Endothelial cell of umbilical vein (primary cell): ENCODE data around the gene DHX35. TPM values are rescaled to one million over a fixed set of nuclear protein-coding genes. Genes with fewer than 3 reads are reported as not detected.

ENCODE experiments used
- BruUV-seq: library from RNA; stranded (reverse); fragments of 400-500 nt; replicated peaks from 2 replicates; lab custom pipeline; 2021; lab: Mats Ljungman, UMichigan
- CTCF ChIA-PET: fragments of 300-600, 350-600 bp; sonication (Branson Sonifier 250); formaldehyde crosslinking; loops from one replicate; lab custom pipeline; 2021; ENCODE audit warnings: antibody characterized with exemption, inconsistent platforms; lab: Charles Lee
- POLR2A ChIA-PET: fragments of 300-600, 350-600 bp; sonication (Branson Sonifier 250); formaldehyde crosslinking; loops from one replicate; lab custom pipeline; 2021; ENCODE audit warnings: antibody characterized with exemption, inconsistent platforms; lab: Charles Lee
- DNase-seq: peaks from one replicate; pipeline ENCODE4 v3.0.0-alpha.2; 2011; ENCODE audit warnings: low read depth, low spot score
- FAIRE-seq: peaks from 2 replicates; lab custom pipeline; 2011; peaks lifted over from hg19 to GRCh38; lab: Jason Lieb, UNC
- H2AFZ ChIP-seq: 2 replicates; pipeline ENCODE4 v1.6.0; 2012; ENCODE audit warnings: low read depth, low read length, control low read depth, inconsistent platforms
- H3K27ac ChIP-seq: 2 replicates; pipeline ENCODE4 v1.5.1; 2011; ENCODE audit warnings: low read depth, mild to moderate bottlenecking, control low read depth, low read length, moderate library complexity; ENCODE audit not compliant: insufficient read depth
- H3K27me3 ChIP-seq, 2 experiments: 2 replicates each; pipeline versions ENCODE4 v1.6.0 to v1.6.1; 2011; ENCODE audit warnings: low read length in 2 of 2, mixed read lengths in 1 of 2; ENCODE audit not compliant: control insufficient read depth in 2 of 2, insufficient read depth in 2 of 2
- H3K36me3 ChIP-seq, 2 experiments: 2 replicates in 1 of 2; 3 replicates in 1 of 2; pipeline ENCODE4 v1.5.1; 2011; ENCODE audit warnings: low read length in 2 of 2, mild to moderate bottlenecking in 1 of 2, moderate library complexity in 1 of 2; ENCODE audit not compliant: control insufficient read depth in 2 of 2, insufficient read depth in 2 of 2; ENCODE audit errors: extremely low read depth in 1 of 2
- H3K4me1 ChIP-seq: 3 replicates; pipeline ENCODE4 v1.5.1; 2011; ENCODE audit warnings: mild to moderate bottlenecking, low read length; ENCODE audit not compliant: control insufficient read depth, insufficient read depth; ENCODE audit errors: extremely low read depth
- H3K4me2 ChIP-seq: 2 replicates; pipeline ENCODE4 v1.6.1; 2011; ENCODE audit warnings: low read length, control low read depth, mixed read lengths; ENCODE audit not compliant: insufficient read depth
- H3K4me3 ChIP-seq, 3 experiments: fragments of 200-600 bp in 1 of 3; sonication (generic), shearing (Covaris generic) in 1 of 3; replicated peaks in 1 of 3; 2 replicates each; pipeline ENCODE4 v1.5.1; 2011 to 2016; ENCODE audit warnings: control low read depth in 3 of 3, low read length in 3 of 3, mild to moderate bottlenecking in 2 of 3, inconsistent platforms in 1 of 3, low read depth in 1 of 3, moderate library complexity in 1 of 3; ENCODE audit not compliant: insufficient read depth in 1 of 3
- H3K79me2 ChIP-seq: 2 replicates; pipeline ENCODE4 v1.6.0; 2012; ENCODE audit warnings: low read length, inconsistent platforms; ENCODE audit not compliant: control insufficient read depth, insufficient read depth
- H3K9ac ChIP-seq: replicated peaks from 2 replicates; pipeline ENCODE3; 2011; ENCODE audit warnings: low read length, control low read depth; ENCODE audit not compliant: insufficient read depth; ENCODE audit errors: extremely low read depth
- H3K9me1 ChIP-seq: replicated peaks from 3 replicates; pipeline ENCODE4 v1.6.0; 2011; ENCODE audit warnings: mild to moderate bottlenecking, low read length; ENCODE audit not compliant: control insufficient read depth, insufficient read depth; ENCODE audit errors: extremely low read depth
- H3K9me3 ChIP-seq: replicated peaks from 2 replicates; pipeline ENCODE4 v1.5.1; 2012; ENCODE audit warnings: low read length, inconsistent platforms; ENCODE audit not compliant: control insufficient read depth, insufficient read depth
- H4K20me1 ChIP-seq: replicated peaks from 2 replicates; pipeline ENCODE3; 2011; ENCODE audit warnings: mild to moderate bottlenecking, low read length; ENCODE audit not compliant: control insufficient read depth, insufficient read depth; ENCODE audit errors: extremely low read depth
- EZH2 ChIP-seq: IDR thresholded peaks from 2 replicates; pipeline ENCODE4 v1.6.1; 2012; ENCODE audit warnings: borderline replicate concordance, low read depth, mild to moderate bottlenecking, moderate library complexity, low read length, inconsistent platforms; ENCODE audit not compliant: severe bottlenecking
- FOS ChIP-seq: IDR thresholded peaks from 2 replicates; pipeline ENCODE4 v1.6.1; 2011; ENCODE audit warnings: mild to moderate bottlenecking, low read length, moderate library complexity, borderline replicate concordance; ENCODE audit not compliant: insufficient read depth
- GATA2 ChIP-seq: IDR thresholded peaks from 2 replicates; pipeline ENCODE4 v1.7.0; 2011; ENCODE audit warnings: low read depth, mild to moderate bottlenecking, moderate library complexity, mixed read lengths, low read length; ENCODE audit not compliant: insufficient read length, insufficient read depth
- JUN ChIP-seq: IDR thresholded peaks from 2 replicates; pipeline ENCODE4 v1.6.1; 2011; ENCODE audit warnings: borderline replicate concordance, low read depth; ENCODE audit not compliant: insufficient read length, insufficient read depth
- POLR2A ChIP-seq: IDR thresholded peaks from 2 replicates; pipeline ENCODE4 v1.6.1; 2012; ENCODE audit warnings: low read depth, mild to moderate bottlenecking, control low read depth, low read length
- POLR2AphosphoS5 ChIP-seq: IDR thresholded peaks from 2 replicates; pipeline ENCODE4 v1.6.1; 2012; ENCODE audit warnings: low read depth, mild to moderate bottlenecking, control low read depth, low read length, moderate library complexity; ENCODE audit not compliant: insufficient read depth
- dilution Hi-C: fragments of 300-500 bp; cut with MboI; formaldehyde crosslinking; loops from one replicate; pipeline ENCODE4 v1.15.0; 2019; ENCODE audit warnings: low sequenced_read_pairs; ENCODE audit not compliant: extremely low pct_ligation_motif_present
- intact Hi-C: fragments of 100-400 bp; cut with micrococcal nuclease; formaldehyde crosslinking; loops from one replicate; pipeline ENCODE4 v1.10.0; 2022
- polyA plus RNA-seq, 4 experiments: library from polyadenylated mRNA; depleted of rRNA in 3 of 4; stranded (reverse) in 3 of 4; unstranded in 1 of 4; fragments of >200 nt; gene quantifications; 2 replicates each; pipeline versions ENCODE4 v1.2.1 to v1.2.3, GENCODE V29; 2011 to 2012; ENCODE audit warnings: missing spikeins in 1 of 4
- total RNA-seq: library from RNA; stranded (reverse); gene quantifications from 2 replicates; pipeline ENCODE4 v1.2.3, GENCODE V29; 2021
- TF ChIP-seq, protein P1 (sequence below), 2 donors: IDR thresholded peaks; 1 replicate in 1 of 2; 2 replicates in 1 of 2; pipeline ENCODE4 v1.5.1; 2011; ENCODE audit warnings: low read length in 2 of 2, mild to moderate bottlenecking in 2 of 2, moderate library complexity in 2 of 2, control low read depth in 1 of 2, inconsistent platforms in 1 of 2, low read depth in 1 of 2; ENCODE audit not compliant: insufficient read depth in 1 of 2; ENCODE audit errors: extremely low read depth in 1 of 2
- TF ChIP-seq, protein P2 (sequence below): IDR thresholded peaks from 2 replicates; pipeline ENCODE4 v1.6.1; 2011; ENCODE audit not compliant: insufficient read depth, insufficient read length

Gene DHX35
- total and polyA plus RNA-seq, 2 donors (not counting 3 experiments of a cell fraction or from before 2014, with no cell fraction given): 10.0 to 13.0 TPM

DNA sequence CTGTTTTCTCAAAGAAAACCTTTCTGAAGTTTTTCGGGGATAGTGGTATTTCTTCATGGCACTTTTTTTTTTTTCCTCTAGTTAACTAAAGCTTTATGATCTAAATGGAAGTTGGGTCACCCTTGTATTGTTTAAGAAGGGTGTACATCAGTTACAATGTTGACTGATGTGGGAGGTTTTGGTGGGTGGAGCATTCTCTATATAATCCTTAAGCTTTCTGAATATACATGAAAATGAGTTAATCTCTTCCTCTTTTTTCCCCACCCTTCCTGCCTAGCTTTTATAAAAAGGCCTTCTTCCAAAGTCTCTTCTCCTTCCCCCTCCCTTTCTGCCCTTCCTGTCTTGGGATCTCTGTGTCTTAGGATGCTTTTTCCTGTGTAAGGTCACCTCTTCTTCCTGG, 47.2 kb downstream of the DHX35 start:
- Histone ChIP-seq H3K36me3 (peaks cover 12 to 15% of the 10 kb centered on the region in 2 experiments), H3K4me1 (peaks cover 16% of the 10 kb centered on the region), H3K9ac (no peak overlapping the region), H4K20me1 (no peaks in the 10 kb centered on the region), H3K79me2 (no peaks in the 10 kb centered on the region), H3K9me1 (no peaks in the 10 kb centered on the region), H3K4me3 (no peak overlapping the region), H2AFZ (no peak overlapping the region), H3K27ac (no peak overlapping the region), H3K9me3 (no peaks in the 10 kb centered on the region), H3K27me3 (no peaks in the 10 kb centered on the region), H3K4me2 (peak overlapping the region; percentile 46)
- ChIA-PET CTCF (interaction anchor here (1.0 to 1.6 kb wide), 6 partner anchors 9 to 42 kb away, joined by 3 to 5 read pairs (median 3); no protein-coding TSS in a partner anchor), POLR2A (no interaction called here)
- FAIRE-seq: peak; percentile 86
- no TSS peak for BruUV-seq
- peak; percentile 23 for DNase-seq
- intact Hi-C loops: no loop called here
- TF ChIP-seq POLR2AphosphoS5: no peak
- TF ChIP-seq JUN: no peak
- TF ChIP-seq GATA2: no peak
- dilution Hi-C loops: no loop called here

DNA sequence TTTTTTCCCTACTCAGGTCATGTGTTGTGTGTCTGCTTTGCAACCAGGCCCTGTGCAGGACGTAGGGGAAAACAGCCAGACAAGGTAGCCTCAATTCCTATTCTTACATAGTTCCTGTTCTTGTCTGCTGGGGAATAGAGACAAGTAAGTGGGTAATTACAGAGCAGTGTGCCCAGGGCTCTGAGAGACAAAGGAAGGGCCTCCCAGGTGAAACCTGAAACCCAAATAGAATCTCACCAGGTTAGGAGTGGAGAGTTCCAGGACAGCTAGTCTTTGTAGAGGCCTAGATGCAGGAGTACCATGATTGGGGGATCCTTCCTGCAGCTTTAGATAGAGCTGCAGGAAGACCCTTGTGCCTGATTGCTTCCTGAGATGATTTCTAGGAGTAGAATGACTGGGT, 48.4 kb downstream of the DHX35 start:
- no peaks in the 10 kb centered on the region for H4K20me1 ChIP-seq
- no peak overlapping the region for H2AFZ ChIP-seq
- no peak overlapping the region for H3K27ac ChIP-seq
- no peak overlapping the region for H3K4me2 ChIP-seq
- BruUV-seq: no TSS peak
- DNase-seq: no peak
- peaks cover 16% of the 10 kb centered on the region for H3K4me1 ChIP-seq
- no peaks in the 10 kb centered on the region for H3K9me3 ChIP-seq
- H3K36me3 ChIP-seq: peaks cover 9 to 12% of the 10 kb centered on the region in 2 experiments
- dilution Hi-C loops: no loop called here
- TF ChIP-seq FOS (no peak), GATA2 (no peak), POLR2AphosphoS5 (no peak), EZH2 (no peak), POLR2A (no peak)
- TF ChIP-seq, protein P1, sequence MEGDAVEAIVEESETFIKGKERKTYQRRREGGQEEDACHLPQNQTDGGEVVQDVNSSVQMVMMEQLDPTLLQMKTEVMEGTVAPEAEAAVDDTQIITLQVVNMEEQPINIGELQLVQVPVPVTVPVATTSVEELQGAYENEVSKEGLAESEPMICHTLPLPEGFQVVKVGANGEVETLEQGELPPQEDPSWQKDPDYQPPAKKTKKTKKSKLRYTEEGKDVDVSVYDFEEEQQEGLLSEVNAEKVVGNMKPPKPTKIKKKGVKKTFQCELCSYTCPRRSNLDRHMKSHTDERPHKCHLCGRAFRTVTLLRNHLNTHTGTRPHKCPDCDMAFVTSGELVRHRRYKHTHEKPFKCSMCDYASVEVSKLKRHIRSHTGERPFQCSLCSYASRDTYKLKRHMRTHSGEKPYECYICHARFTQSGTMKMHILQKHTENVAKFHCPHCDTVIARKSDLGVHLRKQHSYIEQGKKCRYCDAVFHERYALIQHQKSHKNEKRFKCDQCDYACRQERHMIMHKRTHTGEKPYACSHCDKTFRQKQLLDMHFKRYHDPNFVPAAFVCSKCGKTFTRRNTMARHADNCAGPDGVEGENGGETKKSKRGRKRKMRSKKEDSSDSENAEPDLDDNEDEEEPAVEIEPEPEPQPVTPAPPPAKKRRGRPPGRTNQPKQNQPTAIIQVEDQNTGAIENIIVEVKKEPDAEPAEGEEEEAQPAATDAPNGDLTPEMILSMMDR (IDR thresholded peaks at IDR 0.05; ENCODE audit: extremely low read depth in 1 of 2, insufficient read depth in 1 of 2, low read depth in 1 of 2, low read length in 2 of 2): no peak
- TF ChIP-seq, protein P2, sequence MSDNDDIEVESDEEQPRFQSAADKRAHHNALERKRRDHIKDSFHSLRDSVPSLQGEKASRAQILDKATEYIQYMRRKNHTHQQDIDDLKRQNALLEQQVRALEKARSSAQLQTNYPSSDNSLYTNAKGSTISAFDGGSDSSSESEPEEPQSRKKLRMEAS: no peak
- no peak for FAIRE-seq
- no peaks in the 10 kb centered on the region for H3K9me1 ChIP-seq
- POLR2A ChIA-PET: no interaction called here
- intact Hi-C loops: no loop called here
- no peaks in the 10 kb centered on the region for H3K79me2 ChIP-seq
- H3K27me3 ChIP-seq: no peaks in the 10 kb centered on the region
- H3K9ac ChIP-seq: no peak overlapping the region
- CTCF ChIA-PET: no interaction called here
- H3K4me3 ChIP-seq: no peak overlapping the region
